Body of pancreas (tissue), 4 donors: ENCODE measurements around the gene WDR7. TPM values are rescaled to one million over a fixed set of nuclear protein-coding genes. Genes with fewer than 3 reads are reported as not detected.

ENCODE experiments used
- ATAC-seq: fragments of 150-250 bp; one replicate; pipeline ENCODE4 v1.9.1; 2016
- DNase-seq, 4 donors: peaks; one replicate each; pipeline ENCODE4 v3.0.0-alpha.2; 2019
- H3K27ac ChIP-seq, 4 donors: fragments of 200-600 bp; sonication (generic); 1 replicate in 3 of 4; 2 replicates in 1 of 4; pipeline versions ENCODE4 v1.5.1 to v1.6.1; 2016 to 2019; ENCODE audit warnings: mild to moderate bottlenecking in 1 of 4, mixed read lengths in 1 of 4, moderate library complexity in 1 of 4
- H3K27me3 ChIP-seq, 2 donors: fragments of 200-600 bp; sonication (generic); one replicate each; pipeline ENCODE4 v1.6.0; 2016; ENCODE audit warnings: mild to moderate bottlenecking in 1 of 2
- H3K36me3 ChIP-seq, 2 donors: fragments of 200-600 bp; sonication (generic); replicated peaks in 1 of 2; 2 replicates each; pipeline ENCODE4 v1.5.1; 2016; ENCODE audit warnings: low read depth in 2 of 2; ENCODE audit not compliant: insufficient read depth in 1 of 2
- H3K4me1 ChIP-seq: fragments of 200-600 bp; sonication (generic); one replicate; pipeline ENCODE4 v1.6.0; 2016
- H3K4me3 ChIP-seq, 2 donors: fragments of 200-600 bp; sonication (generic); 1 replicate in 1 of 2; 2 replicates in 1 of 2; pipeline ENCODE4 v1.5.1; 2016 to 2019
- H3K9me3 ChIP-seq, 3 donors: fragments of 200-600 bp; sonication (generic); 1 replicate in 2 of 3; 2 replicates in 1 of 3; pipeline ENCODE4 v1.5.1; 2016
- CTCF ChIP-seq, 7 experiments: fragments of 450-650 bp in 4 of 7; fragments of 200-600 bp in 3 of 7; sonication (generic) in 3 of 7; IDR thresholded peaks; one replicate each; pipeline ENCODE4 v1.5.1; 2016 to 2019; ENCODE audit warnings: antibody characterized with exemption in 7 of 7
- POLR2A ChIP-seq, 3 donors: fragments of 450-650 bp; IDR thresholded peaks; one replicate each; pipeline ENCODE4 v1.6.1; 2016; ENCODE audit warnings: antibody characterized with exemption in 3 of 3, mild to moderate bottlenecking in 2 of 3
- WGBS, 2 donors: methylation state at CpG; one replicate each; pipeline ENCODE4 v1.1.5; 2017; 5-methylcytosine and 5-hydroxymethylcytosine counted together
- intact Hi-C: fragments of 100-400 bp; cut with DNase I; formaldehyde crosslinking; loops from one replicate; pipeline ENCODE4 v1.15.1; 2023
- total RNA-seq, 2 donors: library from RNA; depleted of rRNA; stranded (reverse); fragments of >200 nt; gene quantifications; one replicate each; pipeline ENCODE4 v1.1.0, GENCODE V29; 2016

WDR7 gene
- total RNA-seq, 2 donors from 2014 or later: 16.3 to 21.4 TPM

- intact Hi-C loops: no loop called here
Measured at GRCh38 chr18:56787390-56787789, 136.2 kb downstream of the WDR7 start.

GRCh38 chr18:56789004-56789888 is 138.1 kb downstream of the WDR7 start:
- Histone ChIP-seq H3K4me3 (no peak overlapping the region), H3K27me3 (no peaks in the 10 kb centered on the region), H3K9me3 (no peaks in the 10 kb centered on the region), H3K27ac (no peak overlapping the region), H3K4me1 (no peaks in the 10 kb centered on the region), H3K36me3 (no peaks in the 10 kb centered on the region)
- DNase-seq (peak in 3 of 4 donors; percentile 7 to 31 (median 12)), ATAC-seq (no peak)
- intact Hi-C loops: no loop called here
- WGBS, 2 donors: 86% methylated on average over 9 of the region's 9 CpGs
- no peak for TF ChIP-seq POLR2A (IDR thresholded peaks at IDR 0.05)
- peak in 4 of 7 experiments; percentile 19 to 32 (median 21) for TF ChIP-seq CTCF (IDR thresholded peaks at IDR 0.05)

More at GRCh38 chr18:56787390-56787789, 136.2 kb downstream of the WDR7 start:
- H3K9me3 ChIP-seq: no peaks in the 10 kb centered on the region
- no peak overlapping the region for H3K4me3 ChIP-seq
- ATAC-seq (no peak), DNase-seq (no peak)
- TF ChIP-seq POLR2A (IDR thresholded peaks at IDR 0.05) (no peak), CTCF (IDR thresholded peaks at IDR 0.05) (no peak)
- H3K36me3 ChIP-seq: no peaks in the 10 kb centered on the region
- H3K27me3 ChIP-seq: no peaks in the 10 kb centered on the region
- no peak overlapping the region for H3K27ac ChIP-seq
- 90 to 94% methylated on average over 5 of the region's 5 CpGs for WGBS, 2 donors
- no peaks in the 10 kb centered on the region for H3K4me1 ChIP-seq

GRCh38 chr18:56789889-56790180 is 138.7 kb downstream of the WDR7 start:
- Histone ChIP-seq H3K36me3 (no peaks in the 10 kb centered on the region), H3K27ac (no peak overlapping the region), H3K4me3 (no peak overlapping the region), H3K9me3 (no peaks in the 10 kb centered on the region), H3K27me3 (no peaks in the 10 kb centered on the region), H3K4me1 (no peaks in the 10 kb centered on the region)
- WGBS, 2 donors: 96 to 98% methylated on average over 3 of the region's 3 CpGs
- ATAC-seq (no peak), DNase-seq (no peak)
- intact Hi-C loops: no loop called here
- TF ChIP-seq CTCF (IDR thresholded peaks at IDR 0.05) (no peak), POLR2A (IDR thresholded peaks at IDR 0.05) (no peak)

GRCh38 chr18:56795381-56795780 is 144.2 kb downstream of the WDR7 start:
- DNase-seq (no peak), ATAC-seq (no peak)
- Histone ChIP-seq H3K27me3 (no peaks in the 10 kb centered on the region), H3K27ac (no peak overlapping the region), H3K9me3 (no peaks in the 10 kb centered on the region), H3K4me1 (no peaks in the 10 kb centered on the region), H3K4me3 (no peak overlapping the region), H3K36me3 (no peaks in the 10 kb centered on the region)
- intact Hi-C loops: no loop called here
- TF ChIP-seq POLR2A (IDR thresholded peaks at IDR 0.05) (no peak), CTCF (IDR thresholded peaks at IDR 0.05) (no peak)
- WGBS, 2 donors: 70 to 78% methylated on average over 1 of the region's 1 CpG

- no peak for ATAC-seq
- H3K4me3 ChIP-seq: no peak overlapping the region
- TF ChIP-seq CTCF (IDR thresholded peaks at IDR 0.05) (no peak), POLR2A (IDR thresholded peaks at IDR 0.05) (no peak)
- intact Hi-C loops: no loop called here
- no peaks in the 10 kb centered on the region for H3K36me3 ChIP-seq
- H3K9me3 ChIP-seq: no peaks in the 10 kb centered on the region
- H3K4me1 ChIP-seq: no peaks in the 10 kb centered on the region
- H3K27ac ChIP-seq: no peak overlapping the region
- no peaks in the 10 kb centered on the region for H3K27me3 ChIP-seq
- no peak for DNase-seq
- 75 to 88% methylated on average over 2 of the region's 2 CpGs for WGBS, 2 donors
Measured at GRCh38 chr18:56799756-56800155, 148.6 kb downstream of the WDR7 start.
